Stimulated activated CD8-positive, alpha-beta memory T cell treated with anti-CD3 and anti-CD28 coated beads, Interleukin-7, amount 100 ng/mL, for 48 hours (primary cell): ENCODE data around the gene PLXNB1.

ENCODE experiments used
- DNase-seq, 2 donors: peaks; one replicate each; pipeline ENCODE4 v3.0.0-alpha.2; 2020; ENCODE audit warnings: low read depth in 1 of 2; ENCODE audit errors: extremely low read depth in 1 of 2

The PLXNB1 gene

GRCh38 chr3:48435223-48435595 lies 5.3 kb upstream of the PLXNB1 start:
- no peak for DNase-seq

GRCh38 chr3:48434591-48435222 lies 4.8 kb upstream of the PLXNB1 start:
- DNase-seq: no peak

GRCh38 chr3:48433472-48434118 lies 3.7 kb upstream of the PLXNB1 start:
- DNase-seq: no peak

- no peak for DNase-seq
Measured at GRCh38 chr3:48432411-48433371, 2.8 kb upstream of the PLXNB1 start.

GRCh38 chr3:48431224-48432029 lies 1.5 kb upstream of the PLXNB1 start:
- DNase-seq: no peak

- DNase-seq: no peak
Measured at GRCh38 chr3:48430708-48431101, 819 bp upstream of the PLXNB1 start.

- DNase-seq: no peak
Measured at GRCh38 chr3:48429317-48429959, 448 bp downstream of the PLXNB1 start.

- no peak for DNase-seq
Measured at GRCh38 chr3:48428572-48429316, 1.1 kb downstream of the PLXNB1 start.

GRCh38 chr3:48428088-48428571 lies 1.8 kb downstream of the PLXNB1 start:
- no peak for DNase-seq

GRCh38 chr3:48427630-48427962 lies 2.3 kb downstream of the PLXNB1 start:
- no peak for DNase-seq

- DNase-seq: no peak
Measured at GRCh38 chr3:48426944-48427629, 2.8 kb downstream of the PLXNB1 start.

GRCh38 chr3:48426401-48426909 lies 3.4 kb downstream of the PLXNB1 start:
- DNase-seq: no peak

GRCh38 chr3:48425281-48425812 lies 4.5 kb downstream of the PLXNB1 start:
- no peak for DNase-seq

- no peak for DNase-seq
Measured at GRCh38 chr3:48423883-48424695, 5.8 kb downstream of the PLXNB1 start.

GRCh38 chr3:48423241-48423882 lies 6.5 kb downstream of the PLXNB1 start:
- DNase-seq: no peak

GRCh38 chr3:48422681-48423080 lies 7.2 kb downstream of the PLXNB1 start:
- DNase-seq: no peak

GRCh38 chr3:48422272-48422671 lies 7.6 kb downstream of the PLXNB1 start:
- DNase-seq: no peak
